ENCODE measurements around the gene AOAH.

Gene AOAH

DNA sequence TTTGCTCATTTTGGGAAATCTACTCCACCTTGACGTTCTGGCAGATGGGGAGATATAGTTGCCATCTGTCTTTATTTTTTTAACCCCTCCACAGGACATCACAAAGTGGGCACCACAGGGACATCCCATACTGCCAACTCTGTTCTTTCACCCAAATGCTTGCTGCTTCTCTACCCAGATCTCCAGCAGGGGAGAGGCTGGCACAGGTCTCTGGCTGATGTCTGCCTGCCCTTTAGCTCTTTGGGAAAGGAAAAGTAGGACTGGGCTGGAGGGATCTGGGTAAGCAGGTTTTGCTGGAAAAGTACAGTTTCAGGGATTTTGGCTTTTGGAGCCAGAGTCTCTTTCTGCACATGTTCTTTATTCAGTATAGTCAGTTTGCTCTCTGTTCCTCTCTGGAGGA is 178.0 kb downstream of the AOAH start:
- DNase-seq (ENCODE audit: low read depth) = no peak

DNA sequence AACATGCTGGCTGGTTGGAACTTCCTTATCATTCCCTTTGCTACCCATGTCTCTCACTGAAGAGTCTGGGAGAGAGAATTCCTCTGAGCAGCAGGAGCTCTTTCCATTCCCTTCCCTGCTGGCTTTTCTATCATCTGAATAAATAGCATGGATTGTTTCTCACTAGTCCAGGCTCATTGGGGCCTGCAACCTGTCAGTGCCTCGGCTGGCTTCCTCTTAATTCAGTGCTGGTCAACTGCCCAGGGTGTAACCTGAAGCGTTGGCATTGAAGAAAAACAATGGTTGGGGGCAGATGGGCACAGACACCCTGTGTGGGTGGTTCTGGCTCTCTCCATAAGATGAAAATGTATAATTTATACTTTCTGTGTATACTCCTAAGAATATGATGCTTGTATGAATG is 179.0 kb downstream of the AOAH start:
- DNase-seq (ENCODE audit: low read depth) = no peak

DNA sequence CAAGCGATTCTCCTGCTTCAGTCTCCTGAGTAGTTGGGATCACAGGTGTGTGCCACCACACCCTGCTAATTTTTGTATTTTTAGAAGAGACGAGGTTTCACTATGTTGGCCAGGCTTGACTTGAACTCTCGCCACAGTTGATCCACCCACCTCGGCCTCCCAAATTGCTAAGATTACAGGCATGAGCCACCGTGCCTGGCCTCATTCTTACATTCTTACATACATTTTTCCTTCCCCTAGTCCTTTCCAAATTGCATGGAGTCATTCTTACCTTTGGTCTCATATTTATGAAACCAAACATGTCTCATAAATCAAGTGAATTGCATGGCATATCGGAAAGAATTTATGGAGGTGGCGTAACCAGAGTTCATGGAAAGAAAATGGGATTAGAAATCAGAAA is 186.2 kb downstream of the AOAH start:
- no peak for DNase-seq (ENCODE audit: low read depth)

DNA sequence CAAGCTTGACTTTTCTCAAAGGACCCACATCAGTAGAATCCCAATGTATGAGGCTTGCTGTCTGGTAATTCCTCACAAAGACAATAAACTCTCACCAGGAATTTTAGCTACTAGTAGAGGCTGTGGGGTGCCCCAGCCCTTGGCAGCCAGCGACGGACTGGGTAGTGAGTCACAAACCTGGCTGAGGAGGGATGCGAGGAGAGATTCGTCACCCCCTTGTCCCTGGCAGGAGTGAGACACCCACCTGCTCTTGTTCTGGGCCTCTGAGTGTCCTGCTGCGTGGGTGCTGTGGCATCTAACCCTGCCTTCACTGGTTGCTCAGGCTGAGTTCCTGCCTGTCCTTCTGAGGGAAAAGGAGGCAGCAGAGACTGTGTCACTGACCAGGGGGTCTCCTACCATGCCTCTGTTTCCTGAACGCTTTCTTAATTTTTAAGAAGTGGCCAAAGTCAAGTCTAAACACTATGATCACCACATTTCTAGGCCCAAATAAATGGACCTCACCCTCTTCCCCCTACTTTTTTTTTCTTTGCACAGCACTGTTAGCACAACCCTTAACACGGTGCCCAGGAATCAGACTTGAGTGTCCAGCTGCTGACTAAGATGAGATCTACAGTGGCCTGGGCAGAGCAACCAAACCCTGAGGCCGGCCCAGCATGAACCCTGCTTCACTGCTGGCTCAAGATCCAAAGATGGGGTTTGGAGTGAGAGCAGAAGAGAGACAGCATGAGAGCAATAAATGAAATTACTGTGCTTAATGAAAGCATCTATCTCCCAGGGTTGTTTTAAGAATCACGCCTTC is 188.2 kb downstream of the AOAH start:
- no peak for DNase-seq (ENCODE audit: low read depth)

DNA sequence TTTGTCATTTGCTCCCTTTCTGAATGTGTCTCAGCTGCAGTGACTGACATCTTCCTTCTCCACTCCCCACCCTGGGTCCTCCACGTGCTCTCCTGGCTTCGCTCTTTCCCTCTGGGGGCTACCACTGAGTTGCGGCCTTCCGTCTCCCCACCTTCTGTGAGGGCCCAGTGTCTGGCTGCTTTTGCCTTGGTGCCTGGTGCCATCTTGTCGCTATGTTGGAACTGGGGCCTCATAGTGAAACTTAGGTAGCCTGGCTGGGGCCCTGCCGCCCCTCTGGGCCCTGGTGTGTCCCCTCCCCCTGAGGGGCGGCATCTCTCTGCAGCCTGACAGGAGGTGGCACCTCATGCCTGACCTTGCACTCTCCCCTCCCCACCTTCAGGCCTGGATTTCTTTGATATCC is 190.6 kb downstream of the AOAH start:
- no peak for DNase-seq (ENCODE audit: low read depth)

DNA sequence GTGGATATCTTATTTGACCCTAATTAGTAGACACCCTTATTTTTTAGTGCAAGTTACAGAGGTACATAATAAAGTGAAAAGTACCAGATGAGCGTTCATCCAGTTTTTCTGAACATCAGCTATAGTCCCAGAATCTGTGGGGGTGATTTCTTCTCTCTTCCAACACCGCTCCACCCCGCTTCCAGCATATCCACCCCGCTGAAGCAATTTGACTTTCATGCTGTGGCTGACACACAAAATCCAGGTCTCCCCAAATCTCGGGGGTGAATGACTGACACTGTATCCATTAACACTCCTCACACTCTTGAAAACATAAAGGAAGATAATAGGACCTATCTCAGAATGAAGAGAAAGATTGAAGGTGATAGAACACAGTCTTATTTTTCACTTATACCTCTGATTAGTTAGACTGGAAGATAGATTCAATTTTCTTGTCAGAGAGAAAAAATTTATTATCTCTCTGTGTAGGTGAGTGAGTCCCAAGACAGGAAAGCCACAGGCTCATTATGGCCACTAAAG is 191.3 kb downstream of the AOAH start:
- no peak for DNase-seq (ENCODE audit: low read depth)

DNA sequence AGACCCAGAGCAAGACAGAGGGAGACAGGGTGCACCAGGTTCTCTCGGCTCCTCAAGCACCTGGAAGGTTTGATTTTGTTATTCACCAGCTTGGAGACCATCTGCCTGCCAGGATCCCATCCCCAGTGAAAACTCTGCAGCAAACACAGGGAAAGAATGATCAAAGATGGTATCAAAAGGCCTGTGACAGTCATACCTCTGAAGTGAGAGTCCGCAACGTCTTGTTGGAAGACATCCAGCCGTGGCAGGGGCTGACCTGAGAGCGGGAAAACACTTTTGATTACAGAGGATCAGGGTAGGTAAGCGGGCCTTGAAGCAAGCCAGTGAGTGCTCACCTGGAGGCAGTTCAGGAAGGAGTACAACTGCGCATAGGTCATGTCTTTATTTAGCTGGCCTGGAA is 192.3 kb downstream of the AOAH start:
- no peak for DNase-seq (ENCODE audit: low read depth)

DNA sequence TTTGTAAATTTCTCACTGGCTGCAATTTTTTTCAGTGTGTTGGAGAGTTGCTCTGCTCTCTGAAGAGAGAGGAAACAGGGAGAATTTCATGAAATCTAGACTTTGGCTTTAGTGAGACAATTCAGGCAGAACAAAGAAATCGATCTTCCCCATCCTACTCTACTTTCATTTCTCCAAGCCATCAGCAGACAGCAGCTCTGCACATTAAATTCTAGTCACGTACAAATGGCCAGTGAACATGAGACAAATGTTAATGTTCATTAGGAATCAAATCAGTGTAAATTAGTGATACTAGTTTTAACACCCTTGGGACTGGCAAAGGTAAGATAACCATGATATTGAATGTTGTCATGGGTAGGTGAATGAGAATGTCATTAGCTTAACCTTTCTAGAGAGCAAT is 193.8 kb downstream of the AOAH start:
- DNase-seq (ENCODE audit: low read depth) = no peak

DNA sequence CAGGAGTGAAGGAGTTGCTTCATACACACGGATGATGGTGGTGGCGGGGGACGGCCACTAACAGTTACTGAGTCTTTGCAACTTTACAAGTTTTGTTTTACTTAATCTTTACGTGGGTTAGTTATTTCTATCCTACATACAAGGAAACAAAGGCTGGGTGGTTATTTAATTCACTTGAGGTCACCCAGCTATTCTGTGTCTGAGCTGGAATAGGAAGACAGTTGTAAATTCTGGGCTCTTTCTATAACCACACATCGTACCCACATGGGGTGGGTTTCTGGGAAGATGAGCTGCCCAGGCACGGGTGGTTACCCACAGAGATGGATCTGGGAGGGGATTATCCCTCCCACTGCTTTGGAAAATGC is 196.8 kb downstream of the AOAH start:
- no peak for DNase-seq (ENCODE audit: low read depth)

DNA sequence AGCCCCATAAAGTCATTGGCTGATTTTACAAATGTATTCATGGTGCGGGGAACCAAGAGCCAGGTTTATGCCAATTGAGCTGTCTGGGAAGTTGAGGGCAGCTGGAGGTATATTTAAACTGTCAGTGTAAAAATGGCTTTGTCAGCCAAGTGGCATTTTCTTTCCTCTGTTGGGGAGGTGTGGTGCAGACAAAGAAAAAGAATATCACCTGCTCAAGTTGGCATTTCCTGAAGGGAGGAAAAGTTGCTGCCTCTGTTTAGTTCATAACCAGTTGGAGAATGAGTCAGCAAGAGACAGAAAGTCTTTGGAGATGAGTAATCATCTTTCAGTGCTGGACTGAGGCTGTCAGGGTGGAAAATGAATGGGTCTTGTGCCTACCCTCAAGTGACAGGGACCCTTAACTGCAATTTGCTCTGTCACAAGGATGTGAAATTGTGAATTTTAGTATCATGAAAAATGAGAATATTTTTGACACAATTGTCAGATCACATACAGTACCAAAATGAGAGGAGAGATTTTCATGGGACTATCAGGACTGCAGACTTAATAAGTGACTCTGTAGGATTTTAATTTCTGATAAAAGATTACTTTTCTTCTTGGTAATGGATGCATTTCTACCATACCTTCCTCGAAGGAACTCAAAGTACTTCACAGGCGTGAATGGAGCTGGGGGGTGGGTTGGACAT is 197.3 kb downstream of the AOAH start:
- DNase-seq (ENCODE audit: low read depth) = no peak

DNA sequence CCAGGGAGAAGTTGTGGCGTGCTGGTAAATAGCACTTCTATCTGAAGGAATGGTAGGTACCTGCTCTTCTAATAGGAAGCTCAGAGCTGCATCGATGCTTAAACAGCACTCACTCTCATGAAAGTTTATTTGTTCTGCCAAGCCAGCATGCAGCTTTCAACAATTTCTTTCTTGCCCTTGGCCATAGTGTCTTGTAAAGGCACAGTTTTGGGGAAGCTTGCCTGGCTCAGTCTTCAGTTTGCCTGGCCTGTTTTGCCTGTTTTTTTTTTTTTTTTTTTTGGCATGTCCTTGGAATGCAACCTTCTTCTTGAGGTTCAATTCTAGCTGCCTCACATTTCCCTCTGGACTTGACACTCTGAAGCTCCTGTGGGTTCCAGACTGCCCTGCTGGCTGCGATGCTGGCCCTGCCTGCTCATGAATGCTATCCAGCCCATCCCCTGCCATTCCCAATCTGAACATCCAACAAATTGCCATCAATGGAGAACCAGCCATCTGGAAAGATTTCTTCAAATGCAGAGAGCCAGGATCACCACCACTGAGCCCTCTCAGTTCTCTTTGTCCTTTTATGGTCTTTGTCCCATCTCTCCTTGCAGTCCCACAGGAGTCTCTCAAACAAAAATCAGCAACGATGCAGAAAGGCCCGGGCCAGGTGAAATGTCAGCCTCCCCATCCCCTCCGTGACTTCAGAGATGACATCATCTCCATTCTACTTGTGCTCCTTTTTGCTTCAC is 200.8 kb downstream of the AOAH start:
- DNase-seq (ENCODE audit: low read depth) = no peak

DNA sequence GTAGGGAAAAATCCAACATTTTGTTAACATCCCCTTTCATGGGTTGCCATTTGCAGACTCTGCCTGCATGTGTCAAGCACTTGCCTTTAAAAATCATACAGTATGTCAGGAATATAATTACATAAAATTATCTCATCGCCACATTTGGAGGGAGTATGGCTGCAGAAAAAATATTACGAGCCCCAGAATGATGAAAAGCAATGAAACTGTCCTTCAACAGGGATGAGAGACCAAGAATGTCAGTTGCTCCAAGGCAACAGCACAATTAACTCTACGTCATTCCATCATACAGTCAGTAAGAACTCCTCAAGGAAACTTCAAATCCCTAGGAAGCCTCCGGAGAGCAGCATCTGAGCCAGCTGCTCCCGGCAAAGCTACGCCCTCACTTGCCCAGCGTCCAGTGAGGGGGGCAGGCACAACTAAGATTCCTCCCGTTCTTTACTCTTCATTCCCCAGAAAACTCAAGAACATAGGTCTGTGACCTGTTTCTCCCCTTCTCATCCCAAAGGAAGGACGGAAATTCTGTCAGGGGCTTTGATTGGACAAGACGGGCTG is 201.8 kb downstream of the AOAH start:
- DNase-seq (ENCODE audit: low read depth) = no peak

DNA sequence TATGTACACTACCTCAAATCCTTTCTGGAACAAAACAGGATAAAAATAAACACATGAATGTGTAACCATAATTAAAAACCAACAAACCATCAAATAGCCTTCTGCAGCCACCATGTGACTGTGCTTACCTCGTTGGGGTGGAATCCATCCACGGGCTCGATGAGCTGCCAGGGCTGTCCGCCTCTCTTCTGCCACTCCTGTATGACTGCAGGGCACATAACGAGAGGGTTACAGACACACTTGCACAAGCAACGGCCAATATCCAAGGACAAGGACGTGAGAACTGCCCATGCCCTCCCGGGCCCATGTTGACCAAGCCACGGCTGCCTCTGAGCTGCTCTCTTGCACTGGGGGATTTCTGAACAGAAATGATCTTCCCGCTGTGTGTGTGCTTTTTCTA is 202.4 kb downstream of the AOAH start:
- no peak for DNase-seq (ENCODE audit: low read depth)

DNA sequence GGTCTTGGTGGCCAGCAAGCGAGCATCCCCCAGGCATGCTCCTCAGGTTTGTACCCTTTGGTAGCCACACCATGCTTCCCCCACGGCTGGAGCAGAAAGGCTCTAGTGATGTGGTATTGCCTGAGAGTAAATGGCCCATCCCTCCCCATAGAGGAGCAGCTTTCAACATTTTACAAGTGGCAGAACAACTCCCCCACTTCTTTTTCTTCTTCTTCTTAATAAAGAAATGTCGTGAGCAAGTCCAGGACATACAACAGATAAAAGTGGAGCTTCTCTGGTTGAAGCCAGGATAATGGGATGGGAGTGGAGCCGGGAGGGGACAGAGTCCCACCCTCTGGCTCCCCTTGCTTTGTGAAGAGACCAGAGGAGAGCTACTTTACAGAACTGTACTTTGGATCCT is 203.2 kb downstream of the AOAH start:
- DNase-seq (ENCODE audit: low read depth) = no peak

DNA sequence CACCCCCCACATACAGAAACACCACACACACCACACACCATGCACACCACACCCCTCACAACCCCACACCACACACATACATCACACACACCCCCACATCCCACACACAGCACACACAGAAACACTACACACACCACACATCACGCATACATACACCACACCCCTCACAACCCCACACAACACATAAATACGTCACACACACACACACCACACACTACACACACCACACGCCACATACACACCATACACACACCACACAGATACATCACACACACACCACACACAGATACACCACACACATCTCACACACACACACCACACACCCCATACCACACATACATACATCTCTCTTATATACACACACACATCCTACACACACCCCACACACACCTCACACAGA is 208.4 kb downstream of the AOAH start:
- DNase-seq (ENCODE audit: low read depth) = no peak

DNA sequence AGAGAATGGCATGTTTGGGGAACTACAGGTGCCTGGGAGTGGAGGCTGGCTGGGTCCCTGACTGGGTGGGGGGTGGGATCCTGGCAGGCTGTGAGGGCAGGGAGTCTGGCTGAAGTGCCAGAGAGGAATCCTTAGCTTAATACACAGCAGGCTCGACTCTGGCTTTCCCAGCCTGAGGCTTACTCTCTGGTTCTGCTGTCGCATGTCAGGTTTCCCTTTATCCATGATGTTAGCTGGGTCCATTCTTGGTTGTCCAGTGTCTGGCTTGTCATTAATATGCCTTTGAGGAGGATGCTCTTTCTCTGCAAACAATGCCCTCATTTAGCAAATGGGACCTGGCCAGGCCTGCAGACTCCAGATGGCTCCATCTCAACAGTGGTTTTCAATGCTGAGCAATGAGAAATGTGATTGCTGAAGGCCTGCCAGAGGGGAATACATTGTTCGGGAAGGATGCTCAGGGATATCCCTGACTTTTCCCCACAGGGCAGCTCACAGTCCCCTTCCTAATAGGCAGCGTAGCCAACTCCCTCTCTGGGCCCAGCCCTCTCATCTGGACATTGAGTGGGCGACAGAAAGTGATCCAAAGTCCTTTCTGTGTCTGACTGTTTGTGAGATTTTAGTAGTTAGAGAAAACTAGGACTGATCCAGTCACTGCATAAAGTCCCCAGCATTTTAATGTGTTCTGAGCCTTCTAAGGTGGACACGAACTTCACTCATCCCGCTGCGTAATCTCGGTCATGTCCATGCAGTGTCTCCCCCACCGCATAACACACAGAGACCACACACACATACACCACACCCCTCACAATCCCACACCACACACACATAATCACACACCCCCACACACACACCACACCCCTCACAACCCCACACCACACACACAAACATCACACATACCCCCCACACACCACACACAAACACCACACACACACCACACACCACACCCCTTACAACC is 209.7 kb downstream of the AOAH start:
- DNase-seq (ENCODE audit: low read depth) = no peak

DNA sequence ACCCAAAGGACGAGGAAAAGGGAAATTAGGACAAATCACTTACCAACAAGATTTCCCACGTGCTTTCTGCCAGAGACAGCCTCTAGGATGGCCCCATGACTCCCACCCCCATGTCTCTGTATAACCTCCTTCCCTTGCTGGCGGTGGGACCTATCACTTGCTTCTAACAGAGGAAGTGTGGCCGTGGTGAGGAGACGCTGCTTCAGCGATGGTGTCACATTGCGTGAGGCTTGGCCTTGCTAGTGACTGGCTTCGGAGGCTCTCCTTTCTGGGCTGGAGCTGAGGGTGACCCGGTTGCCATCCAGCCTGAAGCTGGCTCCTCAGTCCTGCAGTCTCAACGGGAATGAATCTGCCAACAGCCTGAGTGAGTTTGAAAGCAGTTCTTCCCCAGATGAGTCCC is 210.9 kb downstream of the AOAH start:
- no peak for DNase-seq (ENCODE audit: low read depth)

DNA sequence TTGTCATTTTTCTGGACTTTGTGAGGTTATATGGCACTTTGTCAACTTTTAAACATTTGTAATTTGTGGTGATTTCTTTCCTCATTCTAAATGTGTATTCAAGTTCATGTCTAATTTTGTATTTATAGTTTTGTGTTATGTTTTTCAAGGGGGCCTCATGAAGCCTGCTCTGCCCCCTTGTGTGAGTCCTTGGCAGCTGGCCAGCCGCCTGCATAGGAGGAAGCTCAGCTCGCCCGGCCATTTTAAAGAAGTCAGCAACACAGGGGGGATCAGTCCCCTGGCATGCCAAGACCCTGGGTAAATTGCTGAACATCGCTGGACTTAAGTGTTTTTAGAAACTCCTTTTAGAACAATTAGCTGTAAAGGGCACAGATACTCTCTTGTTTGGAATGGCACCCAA is 211.7 kb downstream of the AOAH start:
- no peak for DNase-seq (ENCODE audit: low read depth)

DNA sequence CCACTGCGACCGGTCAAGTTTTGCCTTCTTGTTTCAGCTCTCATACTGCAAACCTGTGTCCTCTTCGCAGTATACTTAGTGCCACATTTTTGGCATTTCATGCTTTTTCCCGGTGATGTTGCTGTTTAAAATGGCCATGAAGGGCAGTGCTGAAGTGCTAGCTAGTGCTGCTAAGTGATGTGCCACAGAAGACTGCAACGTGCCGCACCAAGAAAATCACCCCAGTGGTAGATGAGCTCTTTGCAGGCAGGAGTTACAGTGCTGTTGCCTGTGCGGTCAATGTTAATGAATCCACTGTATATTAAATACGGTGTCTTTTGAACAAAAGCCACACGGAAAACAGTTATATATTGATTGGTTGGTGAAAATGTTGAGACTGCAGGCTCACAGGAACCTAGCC is 214.3 kb downstream of the AOAH start:
- DNase-seq (ENCODE audit: low read depth) = no peak

DNA sequence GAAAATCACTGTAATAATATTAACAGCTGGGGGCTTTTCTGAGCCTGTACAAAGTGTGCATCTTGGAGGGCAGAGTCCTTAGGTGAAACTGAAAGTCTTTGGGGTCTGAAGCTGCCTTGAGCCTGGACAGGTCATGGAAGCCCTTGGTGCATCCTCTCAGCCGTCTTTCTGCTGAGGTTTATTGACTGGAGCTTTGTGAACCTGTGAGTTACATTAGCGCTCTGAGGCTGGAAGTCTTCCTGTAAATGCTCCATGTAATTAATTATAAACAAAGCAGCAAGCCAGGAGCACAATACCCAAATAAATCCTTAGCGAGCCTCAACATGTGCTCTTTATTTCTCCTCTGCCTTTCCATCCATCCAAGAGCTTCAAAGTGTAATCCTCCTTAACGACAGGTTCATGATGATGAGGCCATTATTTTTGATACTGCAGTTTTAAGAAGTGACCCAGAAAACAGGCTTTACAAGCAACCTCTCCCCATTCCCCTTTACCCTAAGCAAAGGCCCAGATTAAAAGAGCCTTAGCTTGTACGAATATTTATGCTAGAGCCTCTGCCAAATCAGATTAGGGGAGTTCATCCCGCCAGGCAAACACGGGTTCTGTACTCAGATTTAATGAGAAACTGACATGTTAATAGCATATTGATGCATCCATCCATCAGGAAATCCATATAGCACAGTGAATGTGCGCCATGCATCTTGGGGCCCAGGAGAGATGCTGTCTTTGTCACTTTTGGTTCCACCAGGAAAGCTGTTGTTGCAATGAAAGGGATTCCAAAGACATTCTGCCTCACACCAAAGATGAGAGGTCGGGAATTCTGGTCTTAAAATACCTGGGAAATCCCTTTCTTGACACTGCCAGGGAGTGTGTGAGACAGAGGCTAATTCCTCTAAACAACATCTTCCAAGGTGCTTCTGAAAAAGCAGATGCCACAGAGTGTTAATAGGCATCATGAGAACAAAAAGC is 216.5 kb downstream of the AOAH start:
- no peak for DNase-seq (ENCODE audit: low read depth)
